ENCODE measurements around the gene SOX13. TPM values are rescaled to one million over a fixed set of nuclear protein-coding genes. Genes with fewer than 3 reads are reported as not detected.

Gene SOX13
- total RNA-seq, 1 donor from 2014 or later, result 28.6 TPM

DNA sequence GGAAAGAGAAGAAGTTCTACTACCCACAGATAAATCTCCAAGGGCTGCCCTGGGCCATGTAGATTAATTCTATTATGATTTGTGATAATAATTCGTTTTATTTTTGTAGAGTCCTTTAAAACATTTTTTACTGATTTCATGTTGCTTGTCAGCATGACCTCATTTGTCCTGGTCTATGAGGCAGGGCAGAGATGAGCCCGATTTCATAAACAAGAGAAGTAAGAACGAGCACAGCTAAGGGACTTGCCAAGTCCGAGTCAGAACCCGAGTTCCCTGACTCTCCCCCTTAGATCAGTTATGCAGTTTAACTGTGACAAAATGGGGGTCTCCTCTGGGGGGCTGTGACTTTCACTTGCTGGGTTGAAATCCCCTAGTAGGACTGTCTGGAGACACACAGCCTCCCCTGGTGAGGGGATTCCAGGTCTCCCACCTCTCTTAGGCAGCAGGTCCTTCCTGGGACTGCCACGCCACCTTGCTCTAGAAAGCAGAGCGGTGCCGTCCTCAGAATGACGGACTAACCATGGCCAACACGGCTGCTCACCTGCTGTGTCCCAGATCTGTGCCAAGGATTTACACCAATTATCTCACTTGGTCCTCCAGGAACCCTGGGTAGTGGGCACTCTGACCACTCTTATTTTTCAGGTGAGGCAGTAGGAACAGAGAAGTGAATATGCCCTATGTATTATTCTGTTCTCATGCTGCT lies 31.0 kb upstream of the SOX13 start:
- H3K27me3 Mint-ChIP-seq (ENCODE audit: insufficient read depth, low read depth), result peaks cover 10% of the 10 kb centered on the region
- no peak overlapping the region for H3K9ac ChIP-seq
- no peak overlapping the region for H3K27ac ChIP-seq
- H3K27ac Mint-ChIP-seq, result no peak overlapping the region
- H4K20me1 ChIP-seq (ENCODE audit: low read depth), result no peaks in the 10 kb centered on the region
- H3K4me3 ChIP-seq, result no peak overlapping the region
- no peaks in the 10 kb centered on the region for H3K79me2 ChIP-seq (ENCODE audit: low read depth)
- TF ChIP-seq EZH2 (IDR thresholded peaks at IDR 0.05) (no peak), EZH2phosphoT487 (IDR thresholded peaks at IDR 0.05) (no peak)
- TF ChIP-seq, protein P1, sequence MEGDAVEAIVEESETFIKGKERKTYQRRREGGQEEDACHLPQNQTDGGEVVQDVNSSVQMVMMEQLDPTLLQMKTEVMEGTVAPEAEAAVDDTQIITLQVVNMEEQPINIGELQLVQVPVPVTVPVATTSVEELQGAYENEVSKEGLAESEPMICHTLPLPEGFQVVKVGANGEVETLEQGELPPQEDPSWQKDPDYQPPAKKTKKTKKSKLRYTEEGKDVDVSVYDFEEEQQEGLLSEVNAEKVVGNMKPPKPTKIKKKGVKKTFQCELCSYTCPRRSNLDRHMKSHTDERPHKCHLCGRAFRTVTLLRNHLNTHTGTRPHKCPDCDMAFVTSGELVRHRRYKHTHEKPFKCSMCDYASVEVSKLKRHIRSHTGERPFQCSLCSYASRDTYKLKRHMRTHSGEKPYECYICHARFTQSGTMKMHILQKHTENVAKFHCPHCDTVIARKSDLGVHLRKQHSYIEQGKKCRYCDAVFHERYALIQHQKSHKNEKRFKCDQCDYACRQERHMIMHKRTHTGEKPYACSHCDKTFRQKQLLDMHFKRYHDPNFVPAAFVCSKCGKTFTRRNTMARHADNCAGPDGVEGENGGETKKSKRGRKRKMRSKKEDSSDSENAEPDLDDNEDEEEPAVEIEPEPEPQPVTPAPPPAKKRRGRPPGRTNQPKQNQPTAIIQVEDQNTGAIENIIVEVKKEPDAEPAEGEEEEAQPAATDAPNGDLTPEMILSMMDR (IDR thresholded peaks at IDR 0.05), result no peak
- no peaks in the 10 kb centered on the region for H3K27me3 ChIP-seq
- no peak overlapping the region for H2AFZ ChIP-seq (replicated peaks)
- H3K4me1 ChIP-seq, result peaks cover 9% of the 10 kb centered on the region
- no peaks in the 10 kb centered on the region for H3K36me3 ChIP-seq
- peaks cover 19% of the 10 kb centered on the region for H3K4me1 Mint-ChIP-seq
- no peaks in the 10 kb centered on the region for H3K9me3 ChIP-seq (ENCODE audit: low read depth)
- no peak overlapping the region for H3K4me2 ChIP-seq
- no peak overlapping the region for H3K4me3 Mint-ChIP-seq
- DNase-seq (ENCODE audit: low spot score), result no peak
- H3F3A ChIP-seq (ENCODE audit: low read depth), result no peaks in the 10 kb centered on the region
- no peaks in the 10 kb centered on the region for H3K36me3 Mint-ChIP-seq
- H3K9me3 Mint-ChIP-seq, result peaks cover 3% of the 10 kb centered on the region

DNA sequence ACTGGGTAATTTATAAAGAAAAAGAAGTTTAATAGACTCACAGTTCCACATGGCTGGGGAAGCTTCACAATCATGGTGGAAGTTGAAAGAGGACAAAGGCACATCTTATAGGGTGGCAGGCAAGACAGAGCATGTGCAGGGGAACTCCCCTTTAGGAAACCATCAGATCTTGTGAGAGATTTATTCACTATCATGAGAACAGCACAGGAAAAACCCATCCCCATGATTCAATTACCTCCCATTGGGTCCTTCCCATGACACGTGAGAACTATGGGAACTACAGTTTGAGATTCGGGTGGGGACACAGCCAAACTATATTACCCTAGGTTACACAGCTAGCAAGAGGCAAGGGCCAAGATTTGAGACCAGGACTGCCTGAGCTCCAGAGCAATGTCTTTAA lies 30.4 kb upstream of the SOX13 start:
- no peak overlapping the region for H3K9ac ChIP-seq
- Mint-ChIP-seq H3K27me3 (ENCODE audit: insufficient read depth, low read depth) (peaks cover 10% of the 10 kb centered on the region), H3K4me3 (no peak overlapping the region), H3K27ac (no peak overlapping the region), H3K4me1 (peaks cover 14% of the 10 kb centered on the region), H3K36me3 (no peaks in the 10 kb centered on the region), H3K9me3 (peaks cover 3% of the 10 kb centered on the region)
- no peak for TF ChIP-seq EZH2 (IDR thresholded peaks at IDR 0.05)
- H3K79me2 ChIP-seq (ENCODE audit: low read depth), result no peaks in the 10 kb centered on the region
- H3K36me3 ChIP-seq, result no peaks in the 10 kb centered on the region
- no peak overlapping the region for H3K4me2 ChIP-seq
- no peak overlapping the region for H3K27ac ChIP-seq
- H3K27me3 ChIP-seq, result no peaks in the 10 kb centered on the region
- no peak overlapping the region for H2AFZ ChIP-seq (replicated peaks)
- H3F3A ChIP-seq (ENCODE audit: low read depth), result no peaks in the 10 kb centered on the region
- H3K4me3 ChIP-seq, result no peak overlapping the region
- DNase-seq (ENCODE audit: low spot score), result no peak
- peaks cover 5% of the 10 kb centered on the region for H3K4me1 ChIP-seq
- H3K9me3 ChIP-seq (ENCODE audit: low read depth), result no peaks in the 10 kb centered on the region
- no peaks in the 10 kb centered on the region for H4K20me1 ChIP-seq (ENCODE audit: low read depth)

DNA sequence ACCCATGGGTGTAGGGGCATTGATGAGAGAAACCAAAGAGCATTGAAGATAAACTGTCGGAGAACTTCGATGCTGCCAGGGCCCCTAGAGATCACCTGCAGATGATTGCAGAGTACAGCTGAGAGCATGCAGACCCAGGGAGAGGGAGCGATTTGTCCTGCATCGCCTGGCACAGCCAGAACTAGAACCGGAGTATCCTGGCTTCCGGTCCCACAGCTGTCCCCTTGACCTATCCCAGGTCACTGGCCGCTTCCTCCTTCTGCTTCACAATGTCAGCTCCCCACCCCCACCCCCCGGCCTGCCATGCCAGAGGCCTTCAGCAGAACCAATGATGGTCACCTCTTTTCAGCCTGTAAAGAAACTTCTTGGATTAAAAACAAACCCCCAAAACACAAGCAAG lies 29.2 kb upstream of the SOX13 start:
- H3K36me3 Mint-ChIP-seq, result no peaks in the 10 kb centered on the region
- no peak for TF ChIP-seq EZH2 (IDR thresholded peaks at IDR 0.05)
- TF ChIP-seq, protein P1 (IDR thresholded peaks at IDR 0.05), result no peak
- no peak for TF ChIP-seq EZH2phosphoT487 (IDR thresholded peaks at IDR 0.05)
- Histone ChIP-seq H3K9ac (no peak overlapping the region), H3K79me2 (ENCODE audit: low read depth) (no peaks in the 10 kb centered on the region), H2AFZ (replicated peaks) (no peak overlapping the region), H3K27ac (no peak overlapping the region), H3K4me3 (no peak overlapping the region), H3K4me1 (no peaks in the 10 kb centered on the region), H3K9me3 (ENCODE audit: low read depth) (no peaks in the 10 kb centered on the region), H3K36me3 (no peaks in the 10 kb centered on the region), H3K4me2 (no peak overlapping the region), H4K20me1 (ENCODE audit: low read depth) (no peaks in the 10 kb centered on the region), H3F3A (ENCODE audit: low read depth) (no peaks in the 10 kb centered on the region), H3K27me3 (no peaks in the 10 kb centered on the region)
- peaks cover 12% of the 10 kb centered on the region for H3K4me1 Mint-ChIP-seq
- no peak overlapping the region for H3K4me3 Mint-ChIP-seq
- H3K27ac Mint-ChIP-seq, result peak overlapping the region; percentile 43
- peaks cover 17% of the 10 kb centered on the region for H3K27me3 Mint-ChIP-seq (ENCODE audit: insufficient read depth, low read depth)
- H3K9me3 Mint-ChIP-seq, result peaks cover 3% of the 10 kb centered on the region
- DNase-seq (ENCODE audit: low spot score), result no peak

DNA sequence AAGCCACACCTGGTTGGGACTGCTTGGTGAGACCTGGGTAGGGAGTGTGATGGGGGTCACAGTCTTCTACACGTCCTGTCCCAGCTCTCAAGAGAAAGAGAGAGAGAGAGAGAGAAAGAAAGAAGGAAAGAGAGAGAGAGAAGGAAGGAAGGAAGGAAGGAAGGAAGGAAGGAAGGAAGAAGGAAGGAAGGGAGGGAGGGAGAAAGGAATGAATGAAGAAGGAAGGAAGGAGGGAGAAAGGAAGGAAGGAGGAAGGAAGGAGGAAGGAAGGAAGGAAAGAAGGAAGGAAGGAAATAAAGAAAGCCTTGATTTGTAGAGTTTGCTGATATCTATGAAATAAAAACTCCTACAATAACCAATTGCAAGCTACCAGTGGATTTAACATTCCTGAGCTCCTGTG lies 28.5 kb upstream of the SOX13 start:
- TF ChIP-seq, protein P1 (IDR thresholded peaks at IDR 0.05), result no peak
- TF ChIP-seq EZH2 (IDR thresholded peaks at IDR 0.05) (no peak), EZH2phosphoT487 (IDR thresholded peaks at IDR 0.05) (no peak)
- H3K4me2 ChIP-seq, result no peak overlapping the region

More for the DNA sequence above, 28.5 kb upstream of the SOX13 start:
- Mint-ChIP-seq H3K4me1 (peaks cover 12% of the 10 kb centered on the region), H3K36me3 (no peaks in the 10 kb centered on the region), H3K4me3 (no peak overlapping the region), H3K27ac (no peak overlapping the region), H3K9me3 (peaks cover 3% of the 10 kb centered on the region), H3K27me3 (ENCODE audit: insufficient read depth, low read depth) (peaks cover 16% of the 10 kb centered on the region)
- Histone ChIP-seq H3K4me3 (no peak overlapping the region), H3K9me3 (ENCODE audit: low read depth) (no peaks in the 10 kb centered on the region), H2AFZ (replicated peaks) (no peak overlapping the region), H3F3A (ENCODE audit: low read depth) (no peaks in the 10 kb centered on the region), H3K79me2 (ENCODE audit: low read depth) (no peaks in the 10 kb centered on the region), H4K20me1 (ENCODE audit: low read depth) (no peaks in the 10 kb centered on the region), H3K27me3 (no peaks in the 10 kb centered on the region), H3K9ac (no peak overlapping the region), H3K36me3 (no peaks in the 10 kb centered on the region), H3K4me1 (no peaks in the 10 kb centered on the region), H3K27ac (no peak overlapping the region)
- no peak for DNase-seq (ENCODE audit: low spot score)

Data from neural progenitor cell (in vitro differentiated cells).